H9 (cell line): ENCODE results near the gene TMCO4. TPM values are rescaled to one million over a fixed set of nuclear protein-coding genes. Genes with fewer than 3 reads are reported as not detected.

ENCODE experiments used
- DNase-seq: peaks from one replicate; pipeline ENCODE4 v3.0.0-alpha.2; 2017
- H2AFZ ChIP-seq: one replicate; pipeline ENCODE4 v1.6.1; 2013; ENCODE audit warnings: mild to moderate bottlenecking, low read length, control low read depth, moderate library complexity
- H2AK5ac ChIP-seq: 2 replicates; pipeline ENCODE4 v1.6.1; 2013; ENCODE audit warnings: low read length, control low read depth, mixed read lengths; ENCODE audit not compliant: insufficient read length
- H2BK120ac ChIP-seq: one replicate; pipeline ENCODE4 v1.6.1; 2013; ENCODE audit warnings: low read depth, mild to moderate bottlenecking, low read length, control low read depth, inconsistent platforms; ENCODE audit not compliant: poor library complexity, severe bottlenecking
- H2BK12ac ChIP-seq: 2 replicates; pipeline ENCODE4 v1.6.1; 2013; ENCODE audit warnings: low read length, control low read depth, mixed read lengths, low read depth; ENCODE audit not compliant: insufficient read length
- H2BK15ac ChIP-seq: 2 replicates; pipeline ENCODE4 v1.6.1; 2013; ENCODE audit warnings: low read depth, low read length, control low read depth
- H2BK20ac ChIP-seq: one replicate; pipeline ENCODE4 v1.6.1; 2013; ENCODE audit warnings: low read depth, mild to moderate bottlenecking, low read length, control low read depth, inconsistent platforms; ENCODE audit not compliant: poor library complexity, severe bottlenecking
- H2BK5ac ChIP-seq: 2 replicates; pipeline ENCODE4 v1.6.1; 2013; ENCODE audit warnings: low read length, control low read depth, mixed read lengths; ENCODE audit not compliant: insufficient read length
- H3K14ac ChIP-seq: 2 replicates; pipeline ENCODE4 v1.6.1; 2013; ENCODE audit warnings: low read length, control low read depth; ENCODE audit not compliant: insufficient read depth
- H3K18ac ChIP-seq: 2 replicates; pipeline ENCODE4 v1.6.1; 2013; ENCODE audit warnings: low read depth, mild to moderate bottlenecking, mixed read lengths, low read length, control low read depth; ENCODE audit not compliant: insufficient read length
- H3K23ac ChIP-seq: 2 replicates; pipeline ENCODE4 v1.6.1; 2013; ENCODE audit warnings: low read length, control low read depth, mixed read lengths, low read depth; ENCODE audit not compliant: insufficient read length
- H3K23me2 ChIP-seq: 2 replicates; pipeline ENCODE4 v1.6.1; 2013; ENCODE audit warnings: low read depth, mild to moderate bottlenecking, mixed read lengths, low read length, control low read depth; ENCODE audit not compliant: insufficient read length, poor library complexity, severe bottlenecking
- H3K27ac ChIP-seq: 2 replicates; pipeline ENCODE4 v1.5.1; 2013; ENCODE audit warnings: low read length, control low read depth, mixed read lengths, low read depth; ENCODE audit not compliant: insufficient read length
- H3K27me3 ChIP-seq: 2 replicates; pipeline ENCODE4 v1.6.1; 2013; ENCODE audit warnings: low read length, control low read depth, inconsistent platforms; ENCODE audit not compliant: insufficient read depth
- H3K4ac ChIP-seq: 2 replicates; pipeline ENCODE4 v1.6.1; 2013; ENCODE audit warnings: low read depth, mild to moderate bottlenecking, control low read depth, inconsistent platforms, low read length, moderate library complexity
- H3K4me1 ChIP-seq: 2 replicates; pipeline ENCODE4 v1.6.1; 2013; ENCODE audit warnings: low read length, control low read depth, inconsistent platforms; ENCODE audit not compliant: insufficient read depth
- H3K4me2 ChIP-seq: 2 replicates; pipeline ENCODE4 v1.6.1; 2013; ENCODE audit warnings: low read length, control low read depth, mixed read lengths; ENCODE audit not compliant: insufficient read length, insufficient read depth
- H3K56ac ChIP-seq: 2 replicates; pipeline ENCODE4 v1.6.1; 2013; ENCODE audit warnings: low read depth, mild to moderate bottlenecking, mixed read lengths, low read length, control low read depth; ENCODE audit not compliant: insufficient read length
- H3K79me1 ChIP-seq: 2 replicates; pipeline ENCODE4 v1.6.1; 2013; ENCODE audit warnings: low read depth, mild to moderate bottlenecking, moderate library complexity, low read length, control low read depth, inconsistent platforms; ENCODE audit not compliant: insufficient read depth, poor library complexity, severe bottlenecking
- H3K79me2 ChIP-seq: 2 replicates; pipeline ENCODE4 v1.6.1; 2013; ENCODE audit warnings: low read length, control low read depth, inconsistent platforms; ENCODE audit not compliant: insufficient read depth
- H3K9ac ChIP-seq: 2 replicates; pipeline ENCODE4 v1.6.1; 2013; ENCODE audit warnings: low read length, control low read depth, mixed read lengths; ENCODE audit not compliant: insufficient read length; ENCODE audit errors: extremely low read depth
- H3K9me3 ChIP-seq: one replicate; pipeline ENCODE4 v1.6.1; 2013; ENCODE audit warnings: low read depth, low read length, inconsistent platforms; ENCODE audit not compliant: control insufficient read depth
- H3T11ph ChIP-seq: one replicate; pipeline ENCODE4 v1.6.1; 2013; ENCODE audit warnings: mild to moderate bottlenecking, low read length, control low read depth, inconsistent platforms
- H4K20me1 ChIP-seq: one replicate; pipeline ENCODE4 v1.6.1; 2013; ENCODE audit not compliant: control insufficient read depth, insufficient read length, insufficient read depth
- H4K5ac ChIP-seq: 2 replicates; pipeline ENCODE4 v1.6.1; 2013; ENCODE audit warnings: low read depth, mild to moderate bottlenecking, mixed read lengths, low read length, control low read depth; ENCODE audit not compliant: insufficient read length
- H4K8ac ChIP-seq: replicated peaks from 2 replicates; pipeline ENCODE4 v1.6.1; 2013; ENCODE audit warnings: low read length, control low read depth, mixed read lengths, low read depth; ENCODE audit not compliant: insufficient read length
- H4K91ac ChIP-seq: 2 replicates; pipeline ENCODE4 v1.6.1; 2013; ENCODE audit warnings: low read depth, mild to moderate bottlenecking, moderate library complexity, mixed read lengths, low read length, control low read depth; ENCODE audit not compliant: insufficient read length
- H3K27ac Mint-ChIP-seq, 3 experiments: 2 replicates in 2 of 3; 3 replicates in 1 of 3; pipeline ENCODE4 v1.8.0; 2020 to 2021; ENCODE audit warnings: mixed read lengths in 3 of 3, mild to moderate bottlenecking in 1 of 3, moderate library complexity in 1 of 3
- H3K27me3 Mint-ChIP-seq: 2 replicates; pipeline ENCODE4 v1.8.0; 2021; ENCODE audit warnings: low read depth, mild to moderate bottlenecking, moderate library complexity, mixed read lengths
- H3K36me3 Mint-ChIP-seq, 3 experiments: 2 replicates in 2 of 3; 3 replicates in 1 of 3; pipeline ENCODE4 v1.8.0; 2020 to 2021; ENCODE audit warnings: low read depth in 3 of 3, mixed read lengths in 3 of 3; ENCODE audit not compliant: insufficient read depth in 1 of 3
- H3K4me1 Mint-ChIP-seq, 2 experiments: 2 replicates each; pipeline ENCODE4 v1.8.0; 2020; ENCODE audit warnings: mixed read lengths in 2 of 2
- H3K4me3 Mint-ChIP-seq, 2 experiments: 2 replicates in 1 of 2; 3 replicates in 1 of 2; pipeline ENCODE4 v1.8.0; 2020 to 2021; ENCODE audit warnings: mild to moderate bottlenecking in 2 of 2, mixed read lengths in 2 of 2, moderate library complexity in 1 of 2
- H3K9me3 Mint-ChIP-seq, 2 experiments: 2 replicates in 1 of 2; 3 replicates in 1 of 2; pipeline ENCODE4 v1.8.0; 2020; ENCODE audit warnings: mild to moderate bottlenecking in 2 of 2, mixed read lengths in 2 of 2, moderate library complexity in 1 of 2
- WGBS: extraction: QIAGEN DNeasy Blood & Tissue Kit; methylation state at CpG from one replicate; pipeline ENCODE4 v1.1.7; 2013; ENCODE audit warnings: missing lambda C conversion rate, low lambda C conversion rate, mixed read lengths; ENCODE audit not compliant: insufficient read length; ENCODE audit errors: extremely low coverage; 5-methylcytosine and 5-hydroxymethylcytosine counted together
- total RNA-seq: library from RNA; stranded (reverse); gene quantifications from 2 replicates; pipeline ENCODE4 v1.2.1, GENCODE V29; 2021
- TF ChIP-seq, protein P1 (sequence below): fragments of 200-600 bp; sonication (generic); conservative IDR thresholded peaks from 3 replicates; pipeline ENCODE4 v1.8.0; 2021; ENCODE audit warnings: antibody characterized with exemption, mild to moderate bottlenecking

Gene TMCO4
- total RNA-seq, 1 experiment from 2014 or later: 4.0 TPM

DNA sequence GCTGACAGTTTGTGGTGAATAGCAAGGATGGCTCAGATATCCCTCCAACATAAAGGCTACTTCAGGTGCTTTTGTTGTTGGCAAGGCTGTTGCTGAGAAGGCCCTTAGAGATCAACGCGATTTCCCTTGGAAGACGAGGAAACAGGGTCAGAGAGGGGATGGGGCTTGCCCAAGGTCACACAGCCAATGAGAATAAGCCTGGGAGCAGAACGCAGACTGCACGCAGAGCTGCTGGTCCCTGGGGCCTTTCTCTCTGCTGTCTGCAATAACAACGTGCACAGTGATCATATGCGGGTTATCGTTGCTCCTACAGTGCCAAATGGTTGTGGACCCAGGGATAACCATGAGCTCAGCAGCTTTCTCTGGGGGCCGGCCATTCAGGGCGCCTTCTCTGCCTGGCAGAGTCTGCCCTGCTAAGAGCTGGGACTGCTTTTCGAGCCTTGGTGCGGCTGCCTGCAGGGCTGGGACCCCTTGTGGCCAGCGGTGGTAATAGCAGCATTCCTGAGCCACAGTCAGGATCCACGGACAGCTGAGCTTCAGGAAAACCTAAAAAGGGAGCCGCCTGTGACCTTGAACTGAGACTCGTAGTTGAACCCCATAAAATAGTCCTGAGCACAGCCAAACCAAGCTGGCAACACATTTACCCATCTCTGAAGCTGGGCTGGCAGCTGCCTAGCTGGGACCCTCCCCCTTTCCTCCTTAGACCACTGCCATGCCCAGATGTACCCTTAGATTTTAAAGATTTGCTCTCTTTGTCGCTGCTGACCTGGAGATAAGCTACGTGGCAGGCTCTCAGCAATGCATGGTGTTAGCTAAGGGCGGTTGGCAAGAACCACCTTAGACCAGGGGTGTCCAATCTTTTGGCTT is 95.2 kb downstream of the TMCO4 start:
- no peak overlapping the region; a peak in 1 of 7 replicates for H3K27ac Mint-ChIP-seq
- peak overlapping the region; percentile 39 for H3K4me2 ChIP-seq

More for the DNA sequence above, 95.2 kb downstream of the TMCO4 start:
- Histone ChIP-seq H2AFZ (no peak overlapping the region), H4K91ac (no peak overlapping the region), H3K79me2 (no peaks in the 10 kb centered on the region), H3K14ac (no peak overlapping the region), H2BK5ac (no peak overlapping the region), H3K27ac (no peak overlapping the region), H3T11ph (no peak overlapping the region), H3K4ac (no peak overlapping the region), H2BK12ac (no peak overlapping the region), H3K27me3 (no peaks in the 10 kb centered on the region), H2BK120ac (no peak overlapping the region), H3K79me1 (no peaks in the 10 kb centered on the region), H3K23ac (no peak overlapping the region), H3K18ac (no peak overlapping the region), H3K23me2 (no peaks in the 10 kb centered on the region), H3K56ac (no peak overlapping the region), H3K9me3 (no peaks in the 10 kb centered on the region), H4K20me1 (no peaks in the 10 kb centered on the region), H2BK15ac (no peak overlapping the region), H3K9ac (no peak overlapping the region), H4K5ac (no peak overlapping the region), H3K4me1 (peaks cover 4% of the 10 kb centered on the region; the same call in 1 of the 2 replicates), H4K8ac (no peak overlapping the region), H2BK20ac (no peak overlapping the region), H2AK5ac (no peak overlapping the region)
- Mint-ChIP-seq H3K4me3 (peak overlapping the region in 1 of 2 experiments; percentile 54; a peak in 1 of 5 replicates), H3K9me3 (no peaks in the 10 kb centered on the region), H3K27me3 (no peaks in the 10 kb centered on the region), H3K36me3 (no peaks in the 10 kb centered on the region), H3K4me1 (peaks cover 22 to 37% of the 10 kb centered on the region in 2 experiments)
- no CpG with 5 or more reads among the region's 19 CpGs for WGBS
- DNase-seq: peak; percentile 92
- TF ChIP-seq, protein P1, sequence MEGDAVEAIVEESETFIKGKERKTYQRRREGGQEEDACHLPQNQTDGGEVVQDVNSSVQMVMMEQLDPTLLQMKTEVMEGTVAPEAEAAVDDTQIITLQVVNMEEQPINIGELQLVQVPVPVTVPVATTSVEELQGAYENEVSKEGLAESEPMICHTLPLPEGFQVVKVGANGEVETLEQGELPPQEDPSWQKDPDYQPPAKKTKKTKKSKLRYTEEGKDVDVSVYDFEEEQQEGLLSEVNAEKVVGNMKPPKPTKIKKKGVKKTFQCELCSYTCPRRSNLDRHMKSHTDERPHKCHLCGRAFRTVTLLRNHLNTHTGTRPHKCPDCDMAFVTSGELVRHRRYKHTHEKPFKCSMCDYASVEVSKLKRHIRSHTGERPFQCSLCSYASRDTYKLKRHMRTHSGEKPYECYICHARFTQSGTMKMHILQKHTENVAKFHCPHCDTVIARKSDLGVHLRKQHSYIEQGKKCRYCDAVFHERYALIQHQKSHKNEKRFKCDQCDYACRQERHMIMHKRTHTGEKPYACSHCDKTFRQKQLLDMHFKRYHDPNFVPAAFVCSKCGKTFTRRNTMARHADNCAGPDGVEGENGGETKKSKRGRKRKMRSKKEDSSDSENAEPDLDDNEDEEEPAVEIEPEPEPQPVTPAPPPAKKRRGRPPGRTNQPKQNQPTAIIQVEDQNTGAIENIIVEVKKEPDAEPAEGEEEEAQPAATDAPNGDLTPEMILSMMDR: peak; percentile 93
